ENCODE results near the gene METAP2.

DNA sequence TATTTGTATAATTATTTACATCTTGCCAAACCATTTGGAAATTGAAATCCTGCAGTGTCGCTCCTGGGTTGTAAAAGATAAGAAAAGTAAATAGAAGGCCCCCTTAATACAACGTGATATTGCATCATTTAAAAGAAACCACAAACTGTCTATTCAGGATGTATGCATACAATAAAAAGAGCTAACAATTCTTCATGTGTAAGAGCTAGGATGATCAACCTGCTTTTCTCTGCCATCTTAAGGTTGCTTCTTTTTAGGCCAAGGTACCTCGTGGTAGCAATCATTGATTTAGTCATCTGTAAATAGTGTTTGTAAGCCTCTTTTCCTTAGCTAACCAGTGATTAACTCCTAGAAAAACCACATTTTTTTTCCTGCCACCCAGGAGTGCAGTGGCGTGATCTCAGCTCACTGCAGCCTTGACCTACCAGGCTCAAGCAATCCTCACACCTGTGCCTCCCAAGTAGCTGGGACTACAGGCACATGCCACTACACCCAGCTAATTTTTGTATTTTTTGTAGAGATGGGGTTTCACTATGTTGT is 80.7 kb downstream of the METAP2 start:
- TF ChIP-seq, protein P1, sequence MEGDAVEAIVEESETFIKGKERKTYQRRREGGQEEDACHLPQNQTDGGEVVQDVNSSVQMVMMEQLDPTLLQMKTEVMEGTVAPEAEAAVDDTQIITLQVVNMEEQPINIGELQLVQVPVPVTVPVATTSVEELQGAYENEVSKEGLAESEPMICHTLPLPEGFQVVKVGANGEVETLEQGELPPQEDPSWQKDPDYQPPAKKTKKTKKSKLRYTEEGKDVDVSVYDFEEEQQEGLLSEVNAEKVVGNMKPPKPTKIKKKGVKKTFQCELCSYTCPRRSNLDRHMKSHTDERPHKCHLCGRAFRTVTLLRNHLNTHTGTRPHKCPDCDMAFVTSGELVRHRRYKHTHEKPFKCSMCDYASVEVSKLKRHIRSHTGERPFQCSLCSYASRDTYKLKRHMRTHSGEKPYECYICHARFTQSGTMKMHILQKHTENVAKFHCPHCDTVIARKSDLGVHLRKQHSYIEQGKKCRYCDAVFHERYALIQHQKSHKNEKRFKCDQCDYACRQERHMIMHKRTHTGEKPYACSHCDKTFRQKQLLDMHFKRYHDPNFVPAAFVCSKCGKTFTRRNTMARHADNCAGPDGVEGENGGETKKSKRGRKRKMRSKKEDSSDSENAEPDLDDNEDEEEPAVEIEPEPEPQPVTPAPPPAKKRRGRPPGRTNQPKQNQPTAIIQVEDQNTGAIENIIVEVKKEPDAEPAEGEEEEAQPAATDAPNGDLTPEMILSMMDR (IDR thresholded peaks at IDR 0.05; ENCODE audit: low read length): no peak
- no peak for TF ChIP-seq EZH2 (IDR thresholded peaks at IDR 0.05; ENCODE audit: borderline replicate concordance, low read length)
